ENCODE data around the gene ST3GAL4.

DNA sequence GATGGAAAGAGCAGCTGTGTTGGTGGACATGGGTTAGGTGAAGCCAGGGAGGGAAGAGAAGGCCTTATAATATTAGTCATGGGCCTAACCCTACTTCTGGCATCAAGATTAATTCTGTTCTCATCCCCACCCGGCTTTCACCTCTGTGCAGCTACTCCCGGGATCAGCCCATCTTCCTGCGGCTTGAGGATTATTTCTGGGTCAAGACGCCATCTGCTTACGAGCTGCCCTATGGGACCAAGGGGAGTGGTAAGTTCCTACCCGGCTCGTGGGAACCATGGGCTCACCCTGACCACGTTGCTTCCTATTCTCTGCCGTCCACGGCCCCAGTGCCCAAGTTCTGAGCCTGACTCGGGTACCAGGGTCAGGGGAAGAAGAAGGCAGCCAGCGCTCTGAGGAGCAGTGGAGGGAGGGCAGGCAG lies 51.6 kb downstream of the ST3GAL4 start:
- TF ChIP-seq, protein P1, sequence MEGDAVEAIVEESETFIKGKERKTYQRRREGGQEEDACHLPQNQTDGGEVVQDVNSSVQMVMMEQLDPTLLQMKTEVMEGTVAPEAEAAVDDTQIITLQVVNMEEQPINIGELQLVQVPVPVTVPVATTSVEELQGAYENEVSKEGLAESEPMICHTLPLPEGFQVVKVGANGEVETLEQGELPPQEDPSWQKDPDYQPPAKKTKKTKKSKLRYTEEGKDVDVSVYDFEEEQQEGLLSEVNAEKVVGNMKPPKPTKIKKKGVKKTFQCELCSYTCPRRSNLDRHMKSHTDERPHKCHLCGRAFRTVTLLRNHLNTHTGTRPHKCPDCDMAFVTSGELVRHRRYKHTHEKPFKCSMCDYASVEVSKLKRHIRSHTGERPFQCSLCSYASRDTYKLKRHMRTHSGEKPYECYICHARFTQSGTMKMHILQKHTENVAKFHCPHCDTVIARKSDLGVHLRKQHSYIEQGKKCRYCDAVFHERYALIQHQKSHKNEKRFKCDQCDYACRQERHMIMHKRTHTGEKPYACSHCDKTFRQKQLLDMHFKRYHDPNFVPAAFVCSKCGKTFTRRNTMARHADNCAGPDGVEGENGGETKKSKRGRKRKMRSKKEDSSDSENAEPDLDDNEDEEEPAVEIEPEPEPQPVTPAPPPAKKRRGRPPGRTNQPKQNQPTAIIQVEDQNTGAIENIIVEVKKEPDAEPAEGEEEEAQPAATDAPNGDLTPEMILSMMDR (conservative IDR thresholded peaks at IDR 0.05), result no peak
- TF ChIP-seq EZH2 (IDR thresholded peaks at IDR 0.05; ENCODE audit: low read depth), result no peak

Data from PC-9 (cell line).